Thoracic aorta (tissue), 2 donors: Measurements from ENCODE around the gene MEG3. TPM values are rescaled to one million over a fixed set of nuclear protein-coding genes. Genes with fewer than 3 reads are reported as not detected.
"Not testable (repeated sequence)": the region's sequence is repeated elsewhere in the genome, so short reads cannot be mapped to it uniquely, and the experiment has no call there.

ENCODE experiments used
- ATAC-seq: fragments of 150-250 bp; one replicate; pipeline ENCODE4 v1.8.0; 2017; ENCODE audit warnings: low read depth; ENCODE audit not compliant: insufficient number of reproducible peaks, low FRiP score
- DNase-seq: peaks from one replicate; pipeline ENCODE4 v3.0.0-alpha.2; 2020; ENCODE audit warnings: low spot score
- H3K27ac ChIP-seq, 2 donors: fragments of 200-600 bp; sonication (generic); 1 replicate in 1 of 2; 2 replicates in 1 of 2; pipeline ENCODE4 v1.5.1; 2016; ENCODE audit warnings: mild to moderate bottlenecking in 2 of 2, moderate library complexity in 2 of 2
- H3K27me3 ChIP-seq: fragments of 200-600 bp; sonication (generic); replicated peaks from 2 replicates; pipeline ENCODE4 v1.6.0; 2016; ENCODE audit warnings: mild to moderate bottlenecking; ENCODE audit not compliant: insufficient read depth
- H3K36me3 ChIP-seq: fragments of 200-600 bp; sonication (generic); one replicate; pipeline ENCODE4 v1.5.1; 2016
- H3K4me1 ChIP-seq, 2 donors: fragments of 200-600 bp; sonication (generic); 1 replicate in 1 of 2; 2 replicates in 1 of 2; pipeline versions ENCODE4 v1.5.1 to v1.6.0; 2016; ENCODE audit warnings: low read depth in 2 of 2, mild to moderate bottlenecking in 1 of 2; ENCODE audit not compliant: control insufficient read depth in 1 of 2
- H3K4me3 ChIP-seq: fragments of 200-600 bp; sonication (generic); 2 replicates; pipeline ENCODE4 v1.5.1; 2016; ENCODE audit warnings: mild to moderate bottlenecking
- H3K9me3 ChIP-seq: fragments of 200-600 bp; sonication (generic); 2 replicates; pipeline ENCODE4 v1.5.1; 2016
- CTCF ChIP-seq: fragments of 200-600 bp; sonication (generic); IDR thresholded peaks from one replicate; pipeline ENCODE4 v1.5.1; 2019; ENCODE audit warnings: antibody characterized with exemption
- total RNA-seq, 2 donors: library from RNA; depleted of rRNA; stranded (reverse); fragments of >200 nt; gene quantifications; one replicate each; pipeline versions ENCODE4 v1.1.0 to v1.2.3, GENCODE V29; 2016

MEG3 gene
- total RNA-seq, 2 donors from 2014 or later, result 127 to 153 TPM

DNA sequence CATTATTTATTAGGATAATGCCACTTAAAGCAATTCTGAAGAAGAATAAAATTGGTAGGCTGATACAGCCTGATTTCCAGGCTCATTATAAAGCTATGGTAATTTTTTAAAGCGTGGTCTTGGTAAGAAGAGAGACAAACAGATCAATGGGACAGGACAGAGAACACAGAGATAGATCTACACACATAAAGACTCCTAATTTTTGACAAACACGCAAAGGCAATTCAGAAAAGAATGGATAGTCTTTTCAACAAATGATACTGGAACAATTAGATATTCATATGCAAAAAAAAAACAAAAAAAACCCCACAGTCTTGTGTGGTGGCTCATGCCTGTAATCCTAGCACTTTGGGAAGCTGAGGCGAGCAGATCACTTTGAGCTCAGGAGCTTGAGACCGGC, 25.9 kb upstream of the MEG3 start:
- DNase-seq (no peak), ATAC-seq (no peak)

DNA sequence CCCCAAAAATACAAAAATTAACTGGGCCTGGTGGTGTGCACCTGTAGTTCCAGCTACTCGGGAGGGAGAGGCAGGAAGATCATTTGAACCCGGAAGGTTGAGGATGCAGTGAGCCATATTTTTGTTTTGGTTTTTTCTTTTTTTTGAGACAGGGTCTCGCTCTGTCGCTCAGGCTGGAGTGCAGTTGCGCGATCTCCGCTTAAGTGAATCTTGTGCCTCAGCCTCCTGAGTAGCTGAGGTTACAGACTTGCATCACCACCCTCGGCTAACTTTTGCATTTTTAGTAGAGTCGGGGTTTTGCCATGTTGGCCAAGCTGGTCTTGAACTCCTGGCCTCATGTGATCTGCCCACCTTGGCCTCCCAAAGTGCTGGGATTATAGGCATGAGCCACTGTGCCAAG, 24.5 kb upstream of the MEG3 start:
- DNase-seq, H3K27ac ChIP-seq, H3K4me3 ChIP-seq, H3K36me3 ChIP-seq, ATAC-seq, H3K27me3 ChIP-seq, H3K4me1 ChIP-seq, H3K9me3 ChIP-seq: not testable (repeated sequence)

More for the DNA sequence above, 25.9 kb upstream of the MEG3 start:
- no peaks in the 10 kb centered on the region for H3K4me1 ChIP-seq
- H3K9me3 ChIP-seq, result no peaks in the 10 kb centered on the region
- no peak for TF ChIP-seq CTCF
- no peak overlapping the region for H3K27ac ChIP-seq
- no peak overlapping the region for H3K4me3 ChIP-seq
- no peaks in the 10 kb centered on the region for H3K36me3 ChIP-seq
- no peaks in the 10 kb centered on the region for H3K27me3 ChIP-seq

DNA sequence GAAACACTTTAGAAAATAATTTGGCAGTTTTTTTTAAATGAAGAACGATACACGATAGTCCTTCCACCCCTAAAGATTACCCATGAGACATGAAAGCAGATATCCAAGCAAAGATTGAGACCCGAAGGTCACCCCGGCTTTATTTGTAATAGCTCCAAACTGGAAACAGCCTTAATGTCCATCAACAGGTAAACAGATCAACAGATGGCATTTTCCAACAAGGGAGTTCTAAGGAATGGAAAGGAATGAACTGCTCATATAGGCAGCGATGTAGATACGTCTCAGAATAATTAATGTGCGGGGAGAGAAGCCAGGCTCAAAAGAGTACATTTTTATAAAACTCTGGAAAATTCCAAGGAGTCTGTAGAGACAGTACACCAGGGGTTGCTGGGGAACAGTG, 23.7 kb upstream of the MEG3 start:
- ATAC-seq (no peak), DNase-seq (no peak)
- Histone ChIP-seq H3K4me3 (no peak overlapping the region), H3K27me3 (no peaks in the 10 kb centered on the region), H3K27ac (no peak overlapping the region), H3K4me1 (no peaks in the 10 kb centered on the region), H3K36me3 (no peaks in the 10 kb centered on the region), H3K9me3 (no peaks in the 10 kb centered on the region)
- no peak for TF ChIP-seq CTCF

GRCh38 chr14:100802766-100803165, 23.2 kb upstream of the MEG3 start:
- TF ChIP-seq CTCF, result no peak
- DNase-seq (no peak), ATAC-seq (no peak)
- Histone ChIP-seq H3K9me3 (no peaks in the 10 kb centered on the region), H3K4me3 (no peak overlapping the region), H3K27me3 (no peaks in the 10 kb centered on the region), H3K36me3 (no peaks in the 10 kb centered on the region), H3K4me1 (no peaks in the 10 kb centered on the region), H3K27ac (no peak overlapping the region)

DNA sequence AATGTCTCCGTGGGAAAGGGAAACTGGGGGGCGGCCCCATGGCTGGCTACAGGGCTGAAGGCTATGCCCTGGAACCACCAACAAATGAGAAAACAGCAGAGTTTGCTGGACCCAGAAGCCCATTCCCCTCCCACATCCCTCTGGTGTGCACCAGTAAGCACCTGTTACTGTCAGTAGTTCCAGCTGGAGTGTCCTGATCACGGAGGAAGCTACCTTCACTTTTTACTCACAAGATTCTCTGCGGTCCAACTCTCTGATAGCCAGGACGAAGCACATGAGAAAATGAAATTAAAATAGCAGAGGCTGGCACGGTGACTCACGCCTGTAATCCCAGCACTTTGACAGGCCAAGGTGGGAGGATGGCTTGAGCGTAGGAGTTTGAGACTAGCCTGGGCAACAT, 22.7 kb upstream of the MEG3 start:
- Histone ChIP-seq H3K4me1 (no peaks in the 10 kb centered on the region), H3K36me3 (no peaks in the 10 kb centered on the region), H3K27me3 (no peaks in the 10 kb centered on the region), H3K9me3 (no peaks in the 10 kb centered on the region), H3K4me3 (no peak overlapping the region), H3K27ac (no peak overlapping the region)
- DNase-seq, result no peak
- no peak for TF ChIP-seq CTCF
- no peak for ATAC-seq

GRCh38 chr14:100803676-100804075, 22.2 kb upstream of the MEG3 start:
- no peak for TF ChIP-seq CTCF
- Histone ChIP-seq H3K4me3 (no peak overlapping the region), H3K4me1 (no peaks in the 10 kb centered on the region), H3K9me3 (no peaks in the 10 kb centered on the region), H3K27me3 (no peaks in the 10 kb centered on the region), H3K27ac (no peak overlapping the region), H3K36me3 (no peaks in the 10 kb centered on the region)
- no peak for ATAC-seq
- DNase-seq, result no peak
